Measurements from ENCODE around the gene MB.

DNA sequence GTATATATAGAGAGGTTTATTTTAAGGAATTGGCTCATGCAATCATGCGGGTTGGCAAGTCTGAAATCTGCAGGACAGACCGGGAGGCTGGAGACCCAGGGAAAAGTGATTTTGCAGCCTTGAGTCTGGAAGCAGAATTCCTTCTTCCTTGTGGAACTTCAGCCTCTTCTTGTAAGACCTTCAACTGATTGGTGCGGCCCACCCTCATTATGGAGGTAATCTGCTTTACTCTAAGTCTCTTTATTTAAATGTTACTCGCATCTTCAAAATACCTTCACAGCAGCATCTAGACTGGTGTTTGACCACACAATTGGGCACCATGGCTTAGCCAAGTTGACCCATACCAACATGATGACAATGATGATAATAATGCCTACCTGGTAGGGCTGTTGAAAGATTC is 17.8 kb downstream of the MB start:
- TF ChIP-seq USF2 (IDR thresholded peaks at IDR 0.05) (no peak), ELK1 (IDR thresholded peaks at IDR 0.05; ENCODE audit: low read depth, low read length) (no peak), EP300 (IDR thresholded peaks at IDR 0.05) (no peak), CTCF (IDR thresholded peaks at IDR 0.05) (no peak), PHF8 (IDR thresholded peaks at IDR 0.05; ENCODE audit: borderline replicate concordance, low read depth) (no peak)
